K562 (cell line): Measurements from ENCODE around the gene LPAR4. TPM values are rescaled to one million over a fixed set of nuclear protein-coding genes. Genes with fewer than 3 reads are reported as not detected.

Experiments used
- ATAC-seq: fragments of 200-7000 bp; cut with Tn5 transposase; 3 replicates; pipeline ENCODE4 v1.9.1; 2020; ENCODE audit warnings: moderate library complexity
- BruUV-seq: library from RNA; stranded (reverse); fragments of 400-500 nt; replicated peaks from 2 replicates; lab custom pipeline; 2021; lab: Mats Ljungman, UMichigan
- CTCF ChIA-PET: fragments of 300-600 bp; formaldehyde crosslinking; extraction: SDS; loops from one replicate; lab custom pipeline; 2021; ENCODE audit warnings: low intra/inter-chr PET ratio; lab: Yijun Ruan, JAX
- POLR2A ChIA-PET: fragments of 300-600, 350-650 bp; sonication (Branson Sonifier 250); formaldehyde crosslinking; extraction: SDS; loops from one replicate; lab custom pipeline; 2021; ENCODE audit warnings: antibody characterized with exemption, inconsistent platforms; lab: Yijun Ruan, JAX
- DNase-seq, 4 experiments: peaks; one replicate each; pipeline versions ENCODE4 v3.0.0 to v3.0.0-alpha.2; 2011 to 2018; ENCODE audit warnings: low spot score in 3 of 4, mixed read lengths in 3 of 4; ENCODE audit errors: extremely low read depth in 1 of 4
- FAIRE-seq: peaks from 2 replicates; lab custom pipeline; 2011; peaks lifted over from hg19 to GRCh38; lab: Jason Lieb, UNC
- H2AFZ ChIP-seq: 2 replicates; pipeline ENCODE4 v1.6.0; 2011; ENCODE audit warnings: low read depth, low read length, control low read depth, inconsistent platforms
- H3K27ac ChIP-seq: fragments of 200-600 bp; 3 replicates; pipeline ENCODE4 v1.8.0; 2011; ENCODE audit warnings: low read depth, mild to moderate bottlenecking, control low read depth, inconsistent platforms, low read length, moderate library complexity, mixed read lengths; ENCODE audit errors: extremely low read depth
- H3K27me3 ChIP-seq, 2 experiments: fragments of 300-600 bp in 1 of 2; 2 replicates in 1 of 2; 3 replicates in 1 of 2; pipeline versions ENCODE4 v1.6.0 to v1.8.0; 2011; ENCODE audit warnings: inconsistent platforms in 2 of 2, low read length in 2 of 2, mild to moderate bottlenecking in 1 of 2, mixed read lengths in 1 of 2, moderate library complexity in 1 of 2; ENCODE audit not compliant: control insufficient read depth in 2 of 2, insufficient read depth in 2 of 2
- H3K36me3 ChIP-seq: fragments of 300-600 bp; 3 replicates; pipeline ENCODE4 v1.8.0; 2011; ENCODE audit warnings: mild to moderate bottlenecking, low read length, inconsistent platforms; ENCODE audit not compliant: control insufficient read depth, insufficient read depth
- H3K4me1 ChIP-seq, 2 experiments: fragments of 200-600 bp in 1 of 2; replicated peaks in 1 of 2; 2 replicates in 1 of 2; 3 replicates in 1 of 2; pipeline versions ENCODE4 v1.5.1 to v1.8.0; 2011; ENCODE audit warnings: inconsistent platforms in 2 of 2, low read length in 2 of 2, mild to moderate bottlenecking in 1 of 2, mixed read lengths in 1 of 2, moderate library complexity in 1 of 2; ENCODE audit not compliant: control insufficient read depth in 2 of 2, insufficient read depth in 2 of 2
- H3K4me2 ChIP-seq: 2 replicates; pipeline ENCODE4 v1.6.1; 2011; ENCODE audit warnings: low read length, control low read depth, inconsistent platforms, mixed read lengths; ENCODE audit not compliant: insufficient read depth
- H3K4me3 ChIP-seq: fragments of 200-600 bp; sonication (generic), shearing (Covaris generic); 2 replicates; pipeline ENCODE4 v1.5.1; 2016; ENCODE audit warnings: control low read depth, inconsistent platforms
- H3K79me2 ChIP-seq: fragments of 200-600 bp; 3 replicates; pipeline ENCODE4 v1.8.0; 2011; ENCODE audit warnings: low read length, inconsistent platforms; ENCODE audit not compliant: control insufficient read depth, insufficient read depth
- H3K9ac ChIP-seq, 2 experiments: 2 replicates each; pipeline versions ENCODE4 v1.6.0 to v1.6.1; 2011; ENCODE audit warnings: low read depth in 2 of 2, low read length in 2 of 2, control low read depth in 1 of 2, inconsistent platforms in 1 of 2, mild to moderate bottlenecking in 1 of 2, mixed read lengths in 1 of 2; ENCODE audit not compliant: insufficient read depth in 1 of 2
- H3K9me1 ChIP-seq: one replicate; pipeline ENCODE4 v1.6.0; 2011; ENCODE audit warnings: inconsistent platforms, mild to moderate bottlenecking, low read length, moderate library complexity; ENCODE audit not compliant: control insufficient read depth, insufficient read depth
- H3K9me3 ChIP-seq: replicated peaks from 2 replicates; pipeline ENCODE4 v1.5.1; 2011; ENCODE audit warnings: low read depth, low read length, inconsistent platforms; ENCODE audit not compliant: control insufficient read depth, insufficient read depth
- H4K20me1 ChIP-seq: replicated peaks from 2 replicates; pipeline ENCODE4 v1.6.1; 2011; ENCODE audit warnings: low read length, inconsistent platforms, mixed read lengths; ENCODE audit not compliant: control insufficient read depth, insufficient read depth
- SAP30 ChIP-seq: fragments of 200-600 bp; sonication (generic); IDR thresholded peaks from 2 replicates; pipeline ENCODE4 v1.6.1; 2012; ENCODE audit warnings: borderline replicate concordance, low read depth, mild to moderate bottlenecking, moderate library complexity, low read length, control low read depth, inconsistent platforms; ENCODE audit not compliant: insufficient read depth, poor library complexity, severe bottlenecking
- SFPQ ChIP-seq: fragments of 200-400 bp; formaldehyde crosslinking; IDR thresholded peaks from 2 replicates; pipeline ENCODE4 v1.6.1; 2017; ENCODE audit warnings: mild to moderate bottlenecking, low read depth, low read length, moderate library complexity
- WHSC1 ChIP-seq: IDR thresholded peaks from one replicate; pipeline ENCODE4 v1.6.1; 2012; ENCODE audit warnings: low read length, control low read depth, inconsistent platforms
- ZNF311 ChIP-seq: fragments of 250-450 bp; sonication (Bioruptor Pico); IDR thresholded peaks from 2 replicates; pipeline ENCODE4 v1.4.0; 2020; ENCODE audit warnings: mild to moderate bottlenecking, moderate library complexity
- WGBS: fragments of 100-300 bp; shearing (Covaris generic); methylation state at CpG from one replicate; pipeline ENCODE4 v1.1.6; 2016; ENCODE audit warnings: low coverage, mixed read lengths; ENCODE audit not compliant: insufficient coverage; ENCODE audit errors: missing lambda C conversion rate; 5-methylcytosine and 5-hydroxymethylcytosine counted together
- in situ Hi-C: fragments of 300-500 bp; cut with MboI; formaldehyde crosslinking; loops from 4 replicates; pipeline ENCODE4 v1.15.0; 2018; ENCODE audit warnings: inconsistent platforms, mixed read lengths
- intact Hi-C: fragments of 100-400 bp; cut with micrococcal nuclease; formaldehyde crosslinking; loops from 2 replicates; pipeline ENCODE4 v1.14.2; 2022
- polyA plus RNA-seq, 8 experiments: library from polyadenylated mRNA; depleted of rRNA in 4 of 8; stranded (reverse) in 5 of 8; unstranded in 3 of 8; fragments of >200 nt; fragmentation: Nextera tagmentation in 2 of 8; fragmentation: Illumina TruSeq in 1 of 8; extraction: Ambion mirVana in 2 of 8; extraction: Trizol in 1 of 8; gene quantifications; 2 replicates each; pipeline versions ENCODE4 v1.2.1 to v1.2.3, GENCODE V29; 2011 to 2014; ENCODE audit warnings: inconsistent platforms in 1 of 8, missing spikeins in 1 of 8
- total RNA-seq, 7 experiments: library from RNA; depleted of rRNA in 6 of 7; stranded (reverse); fragments of >200 nt in 6 of 7; fragmentation: Illumina TruSeq in 2 of 7; extraction: Trizol in 2 of 7; gene quantifications; 2 replicates each; pipeline versions ENCODE4 v1.2.1 to v1.2.3, GENCODE V29; 2011 to 2021; ENCODE audit warnings: low replicate concordance in 1 of 7

The LPAR4 gene
- total and polyA plus RNA-seq, 9 of the 15 experiments (the other 6 are each of a cell fraction or from before 2014, with no cell fraction given): not detected

- TF ChIP-seq WHSC1 (no peak), SFPQ (no peak), SAP30 (no peak), ZNF311 (CRISPR knock-in tag) (no peak)
- TF ChIP-seq, all 486 proteins: peak for 0
- no peak for FAIRE-seq
- WGBS: 0% methylated on average over 2 of the region's 2 CpGs
These were observed 52.6 kb downstream of the LPAR4 start for GRCh38 chrX:78800114-78800513.

More at GRCh38 chrX:78800114-78800513, 52.6 kb downstream of the LPAR4 start:
- H3K79me2 ChIP-seq: no peaks in the 10 kb centered on the region
- no peak overlapping the region for H3K4me3 ChIP-seq
- H3K27me3 ChIP-seq: no peaks in the 10 kb centered on the region
- H3K4me2 ChIP-seq: no peak overlapping the region
- in situ Hi-C loops (no loop called here), intact Hi-C loops (no loop called here)
- H2AFZ ChIP-seq: no peak overlapping the region
- H4K20me1 ChIP-seq: no peaks in the 10 kb centered on the region
- ChIA-PET CTCF (no interaction called here), POLR2A (no interaction called here)
- H3K9me1 ChIP-seq: no peaks in the 10 kb centered on the region
- H3K9ac ChIP-seq: no peak overlapping the region
- no peak overlapping the region for H3K27ac ChIP-seq
- ATAC-seq (no peak), DNase-seq (no peak)
- no peaks in the 10 kb centered on the region for H3K4me1 ChIP-seq
- H3K9me3 ChIP-seq: no peaks in the 10 kb centered on the region
- H3K36me3 ChIP-seq: no peaks in the 10 kb centered on the region
- no TSS peak for BruUV-seq
